Measurements from ENCODE around the gene HRC. TPM values are rescaled to one million over a fixed set of nuclear protein-coding genes. Genes with fewer than 3 reads are reported as not detected.

The HRC gene, protein sequence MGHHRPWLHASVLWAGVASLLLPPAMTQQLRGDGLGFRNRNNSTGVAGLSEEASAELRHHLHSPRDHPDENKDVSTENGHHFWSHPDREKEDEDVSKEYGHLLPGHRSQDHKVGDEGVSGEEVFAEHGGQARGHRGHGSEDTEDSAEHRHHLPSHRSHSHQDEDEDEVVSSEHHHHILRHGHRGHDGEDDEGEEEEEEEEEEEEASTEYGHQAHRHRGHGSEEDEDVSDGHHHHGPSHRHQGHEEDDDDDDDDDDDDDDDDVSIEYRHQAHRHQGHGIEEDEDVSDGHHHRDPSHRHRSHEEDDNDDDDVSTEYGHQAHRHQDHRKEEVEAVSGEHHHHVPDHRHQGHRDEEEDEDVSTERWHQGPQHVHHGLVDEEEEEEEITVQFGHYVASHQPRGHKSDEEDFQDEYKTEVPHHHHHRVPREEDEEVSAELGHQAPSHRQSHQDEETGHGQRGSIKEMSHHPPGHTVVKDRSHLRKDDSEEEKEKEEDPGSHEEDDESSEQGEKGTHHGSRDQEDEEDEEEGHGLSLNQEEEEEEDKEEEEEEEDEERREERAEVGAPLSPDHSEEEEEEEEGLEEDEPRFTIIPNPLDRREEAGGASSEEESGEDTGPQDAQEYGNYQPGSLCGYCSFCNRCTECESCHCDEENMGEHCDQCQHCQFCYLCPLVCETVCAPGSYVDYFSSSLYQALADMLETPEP
- 0.88 TPM for polyA plus RNA-seq (2013, experiment 1 of 2)
- polyA plus RNA-seq (2013, experiment 2 of 2), result 0.74 TPM

DNA sequence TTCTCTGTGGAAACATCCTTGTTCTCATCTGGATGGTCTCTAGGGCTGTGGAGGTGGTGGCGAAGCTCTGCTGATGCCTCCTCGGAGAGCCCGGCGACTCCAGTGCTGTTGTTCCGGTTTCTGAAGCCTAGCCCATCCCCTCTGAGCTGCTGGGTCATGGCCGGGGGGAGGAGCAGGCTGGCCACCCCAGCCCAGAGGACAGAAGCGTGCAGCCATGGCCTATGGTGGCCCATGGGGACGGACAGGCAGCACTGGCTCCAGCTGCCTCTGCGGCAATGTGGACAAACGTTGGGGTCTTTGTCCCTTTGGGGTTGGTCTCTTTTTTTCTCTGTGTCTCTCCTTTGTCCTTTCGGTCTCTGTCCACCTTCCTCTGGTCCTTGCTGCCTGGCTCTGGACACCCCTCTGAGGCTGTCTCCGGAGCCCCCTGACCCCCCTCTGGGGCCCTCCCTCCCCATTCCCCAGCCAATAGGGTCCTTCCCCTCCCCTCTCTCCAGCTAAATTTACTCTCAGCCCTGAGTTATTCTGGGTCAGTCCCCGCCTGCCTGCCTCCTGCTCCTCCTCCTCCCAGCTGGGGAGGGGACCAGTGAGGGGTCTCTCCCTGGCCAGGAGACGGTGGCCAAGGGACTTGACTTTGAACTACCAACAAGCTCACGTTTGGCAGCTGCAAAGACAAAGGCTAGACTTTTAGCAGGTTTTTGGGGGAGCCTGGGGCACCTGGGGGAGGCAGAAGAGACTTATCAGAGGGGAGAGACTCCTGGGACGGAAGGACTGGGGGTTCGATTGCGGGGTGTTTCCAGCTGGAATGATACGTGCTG lies at the start of gene HRC:
Gene HRC, minus strand, starts transcription at position 392 of the 815 bp plus-strand sequence. Its CDS starts 159 bp downstream, at position 233.
- no peak for DNase-seq
- Histone ChIP-seq H3K23ac (ENCODE audit: low read length) (no peak within 1 kb of the TSS), H3K4me1 (ENCODE audit: control insufficient read depth, low read depth, low read length) (peaks cover 10% of the 10 kb centered on the region), H2BK5ac (ENCODE audit: low read length) (no peak within 1 kb of the TSS), H4K8ac (ENCODE audit: low read depth, low read length) (no peak within 1 kb of the TSS), H3K79me2 (ENCODE audit: control insufficient read depth, insufficient read depth, low read length) (no peaks in the 10 kb centered on the region), H2BK120ac (ENCODE audit: low read depth, low read length) (no peak within 1 kb of the TSS), H3K18ac (ENCODE audit: low read length) (no peak within 1 kb of the TSS), H3K27ac (ENCODE audit: low read depth, low read length) (no peak within 1 kb of the TSS), H4K5ac (ENCODE audit: low read length) (no peak within 1 kb of the TSS), H3K9ac (ENCODE audit: low read length) (peak within 1 kb of the TSS; percentile 42), H2BK15ac (replicated peaks; ENCODE audit: low read depth) (no peak within 1 kb of the TSS), H3K27me3 (ENCODE audit: insufficient read depth, low read length, poor library complexity) (no peaks in the 10 kb centered on the region), H2AK5ac (ENCODE audit: low read length) (no peak within 1 kb of the TSS), H3K4ac (ENCODE audit: low read depth, low read length) (no peak within 1 kb of the TSS), H3K56ac (ENCODE audit: low read length) (peak within 1 kb of the TSS; percentile 64), H3K4me3 (ENCODE audit: low read length) (no peak within 1 kb of the TSS), H3K79me1 (ENCODE audit: low read length) (no peaks in the 10 kb centered on the region), H3K36me3 (ENCODE audit: control insufficient read depth, insufficient read depth, low read length) (no peaks in the 10 kb centered on the region), H3K4me2 (ENCODE audit: low read length) (peak within 1 kb of the TSS; percentile 20)
- WGBS (ENCODE audit: extremely low coverage, insufficient coverage, low lambda C conversion rate), result no CpG with 5 or more reads among the region's 19 CpGs

DNA sequence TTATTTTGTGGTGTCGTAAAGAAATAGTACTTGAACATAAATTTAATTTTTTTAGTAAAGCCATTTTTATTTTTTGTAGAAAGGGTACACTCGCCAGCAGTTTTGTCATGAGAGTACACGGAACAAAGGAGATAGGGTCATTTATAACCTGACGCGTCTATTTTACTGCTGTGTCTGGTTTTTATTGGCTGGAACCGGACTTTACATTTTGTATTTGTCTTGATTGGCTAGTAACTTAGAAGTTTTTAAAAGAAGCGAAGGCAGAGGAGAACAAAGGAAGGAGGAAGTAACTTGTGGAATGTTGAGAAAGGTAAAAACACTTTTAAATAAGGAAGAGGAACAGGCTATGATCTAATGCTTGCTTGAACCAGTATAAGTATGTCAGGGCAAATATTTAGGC lies 45.8 kb upstream of the HRC start:
- H2BK15ac ChIP-seq (replicated peaks; ENCODE audit: low read depth), result no peak overlapping the region
- no peak overlapping the region for H3K23ac ChIP-seq (ENCODE audit: low read length)
- 100% methylated on average over 1 of the region's 7 CpGs for WGBS (ENCODE audit: extremely low coverage, insufficient coverage, low lambda C conversion rate)
- DNase-seq, result no peak
- no peaks in the 10 kb centered on the region for H3K27me3 ChIP-seq (ENCODE audit: insufficient read depth, low read length, poor library complexity)
- H3K27ac ChIP-seq (ENCODE audit: low read depth, low read length), result no peak overlapping the region
- no peaks in the 10 kb centered on the region for H3K79me1 ChIP-seq (ENCODE audit: low read length)
- H3K36me3 ChIP-seq (ENCODE audit: control insufficient read depth, insufficient read depth, low read length), result no peaks in the 10 kb centered on the region
- H2BK120ac ChIP-seq (ENCODE audit: low read depth, low read length), result no peak overlapping the region
- H4K5ac ChIP-seq (ENCODE audit: low read length), result no peak overlapping the region
- H2AK5ac ChIP-seq (ENCODE audit: low read length), result no peak overlapping the region
- H3K4me1 ChIP-seq (ENCODE audit: control insufficient read depth, low read depth, low read length), result no peaks in the 10 kb centered on the region
- H4K8ac ChIP-seq (ENCODE audit: low read depth, low read length), result no peak overlapping the region
- H3K9ac ChIP-seq (ENCODE audit: low read length), result no peak overlapping the region
- no peak overlapping the region for H3K4ac ChIP-seq (ENCODE audit: low read depth, low read length)
- no peak overlapping the region for H2BK5ac ChIP-seq (ENCODE audit: low read length)
- H3K56ac ChIP-seq (ENCODE audit: low read length), result no peak overlapping the region
- no peak overlapping the region for H3K4me3 ChIP-seq (ENCODE audit: low read length)
- no peak overlapping the region for H3K4me2 ChIP-seq (ENCODE audit: low read length)
- H3K79me2 ChIP-seq (ENCODE audit: control insufficient read depth, insufficient read depth, low read length), result no peaks in the 10 kb centered on the region
- H3K18ac ChIP-seq (ENCODE audit: low read length), result no peak overlapping the region

DNA sequence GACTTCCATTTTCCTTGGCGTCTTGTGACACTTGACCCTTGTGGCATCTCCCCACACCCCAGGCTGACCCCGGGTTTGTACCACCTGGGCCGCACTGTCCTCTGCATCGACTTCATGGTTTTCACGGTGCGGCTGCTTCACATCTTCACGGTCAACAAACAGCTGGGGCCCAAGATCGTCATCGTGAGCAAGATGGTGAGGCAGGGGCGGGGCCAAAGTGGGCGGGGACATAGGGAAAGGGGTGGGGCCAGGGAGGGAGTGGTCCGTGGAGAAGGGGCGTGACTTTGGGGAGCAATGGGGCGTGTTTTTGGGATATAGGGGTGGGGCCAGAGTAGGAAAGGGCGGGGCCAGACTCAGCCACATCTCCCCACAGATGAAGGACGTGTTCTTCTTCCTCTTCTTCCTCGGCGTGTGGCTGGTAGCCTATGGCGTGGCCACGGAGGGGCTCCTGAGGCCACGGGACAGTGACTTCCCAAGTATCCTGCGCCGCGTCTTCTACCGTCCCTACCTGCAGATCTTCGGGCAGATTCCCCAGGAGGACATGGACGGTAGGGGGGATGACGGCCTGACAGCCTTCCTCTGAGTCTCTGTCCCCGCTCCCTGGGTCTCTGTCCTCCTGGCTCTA lies 45.2 kb upstream of the HRC start:
- no peak overlapping the region for H3K4me3 ChIP-seq (ENCODE audit: low read length)
- no peaks in the 10 kb centered on the region for H3K79me1 ChIP-seq (ENCODE audit: low read length)
- H3K36me3 ChIP-seq (ENCODE audit: control insufficient read depth, insufficient read depth, low read length), result no peaks in the 10 kb centered on the region

DNA sequence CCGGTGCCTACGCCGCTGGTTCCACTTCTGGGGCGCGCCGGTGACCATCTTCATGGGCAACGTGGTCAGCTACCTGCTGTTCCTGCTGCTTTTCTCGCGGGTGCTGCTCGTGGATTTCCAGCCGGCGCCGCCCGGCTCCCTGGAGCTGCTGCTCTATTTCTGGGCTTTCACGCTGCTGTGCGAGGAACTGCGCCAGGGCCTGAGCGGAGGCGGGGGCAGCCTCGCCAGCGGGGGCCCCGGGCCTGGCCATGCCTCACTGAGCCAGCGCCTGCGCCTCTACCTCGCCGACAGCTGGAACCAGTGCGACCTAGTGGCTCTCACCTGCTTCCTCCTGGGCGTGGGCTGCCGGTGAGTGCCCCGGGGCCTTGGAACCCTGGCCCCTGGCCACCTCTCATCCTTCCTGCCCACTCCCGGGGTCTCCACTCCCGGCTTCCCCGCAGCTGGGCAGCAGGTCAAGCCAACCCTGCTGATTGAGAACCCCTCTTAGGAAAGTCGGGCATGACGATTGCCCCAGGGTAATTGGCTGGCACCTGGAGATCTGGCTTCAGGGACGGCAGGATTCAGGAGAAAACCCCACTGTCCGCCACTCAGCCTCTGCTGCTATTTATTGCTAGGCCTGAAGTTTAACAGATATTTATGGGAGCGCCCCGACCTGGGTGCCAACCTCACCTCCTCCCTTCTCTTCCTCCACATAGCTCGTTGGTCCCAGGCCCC lies 41.5 kb upstream of the HRC start:
- Histone ChIP-seq H3K4ac (ENCODE audit: low read depth, low read length) (no peak overlapping the region), H3K4me2 (ENCODE audit: low read length) (no peak overlapping the region), H3K56ac (ENCODE audit: low read length) (no peak overlapping the region), H3K79me1 (ENCODE audit: low read length) (no peaks in the 10 kb centered on the region), H3K18ac (ENCODE audit: low read length) (no peak overlapping the region), H3K79me2 (ENCODE audit: control insufficient read depth, insufficient read depth, low read length) (no peaks in the 10 kb centered on the region), H3K27me3 (ENCODE audit: insufficient read depth, low read length, poor library complexity) (no peaks in the 10 kb centered on the region), H4K5ac (ENCODE audit: low read length) (no peak overlapping the region), H3K9ac (ENCODE audit: low read length) (no peak overlapping the region), H3K4me3 (ENCODE audit: low read length) (no peak overlapping the region), H2AK5ac (ENCODE audit: low read length) (no peak overlapping the region), H3K36me3 (ENCODE audit: control insufficient read depth, insufficient read depth, low read length) (no peaks in the 10 kb centered on the region), H2BK120ac (ENCODE audit: low read depth, low read length) (no peak overlapping the region), H3K4me1 (ENCODE audit: control insufficient read depth, low read depth, low read length) (no peaks in the 10 kb centered on the region), H4K8ac (ENCODE audit: low read depth, low read length) (no peak overlapping the region), H2BK5ac (ENCODE audit: low read length) (no peak overlapping the region), H3K27ac (ENCODE audit: low read depth, low read length) (no peak overlapping the region), H3K23ac (ENCODE audit: low read length) (no peak overlapping the region), H2BK15ac (replicated peaks; ENCODE audit: low read depth) (no peak overlapping the region)
- DNase-seq, result no peak
- WGBS (ENCODE audit: extremely low coverage, insufficient coverage, low lambda C conversion rate), result no CpG with 5 or more reads among the region's 40 CpGs

More for the DNA sequence above, 45.2 kb upstream of the HRC start:
- Histone ChIP-seq H3K9ac (ENCODE audit: low read length) (no peak overlapping the region), H2BK5ac (ENCODE audit: low read length) (no peak overlapping the region), H3K56ac (ENCODE audit: low read length) (no peak overlapping the region), H3K27ac (ENCODE audit: low read depth, low read length) (no peak overlapping the region), H3K18ac (ENCODE audit: low read length) (no peak overlapping the region), H3K4me2 (ENCODE audit: low read length) (no peak overlapping the region), H3K23ac (ENCODE audit: low read length) (no peak overlapping the region), H2AK5ac (ENCODE audit: low read length) (no peak overlapping the region), H4K5ac (ENCODE audit: low read length) (no peak overlapping the region), H3K4me1 (ENCODE audit: control insufficient read depth, low read depth, low read length) (no peaks in the 10 kb centered on the region), H2BK15ac (replicated peaks; ENCODE audit: low read depth) (no peak overlapping the region), H4K8ac (ENCODE audit: low read depth, low read length) (no peak overlapping the region), H2BK120ac (ENCODE audit: low read depth, low read length) (no peak overlapping the region), H3K4ac (ENCODE audit: low read depth, low read length) (no peak overlapping the region), H3K79me2 (ENCODE audit: control insufficient read depth, insufficient read depth, low read length) (no peaks in the 10 kb centered on the region), H3K27me3 (ENCODE audit: insufficient read depth, low read length, poor library complexity) (no peaks in the 10 kb centered on the region)
- no CpG with 5 or more reads among the region's 29 CpGs for WGBS (ENCODE audit: extremely low coverage, insufficient coverage, low lambda C conversion rate)
- DNase-seq, result peak; percentile 19

DNA sequence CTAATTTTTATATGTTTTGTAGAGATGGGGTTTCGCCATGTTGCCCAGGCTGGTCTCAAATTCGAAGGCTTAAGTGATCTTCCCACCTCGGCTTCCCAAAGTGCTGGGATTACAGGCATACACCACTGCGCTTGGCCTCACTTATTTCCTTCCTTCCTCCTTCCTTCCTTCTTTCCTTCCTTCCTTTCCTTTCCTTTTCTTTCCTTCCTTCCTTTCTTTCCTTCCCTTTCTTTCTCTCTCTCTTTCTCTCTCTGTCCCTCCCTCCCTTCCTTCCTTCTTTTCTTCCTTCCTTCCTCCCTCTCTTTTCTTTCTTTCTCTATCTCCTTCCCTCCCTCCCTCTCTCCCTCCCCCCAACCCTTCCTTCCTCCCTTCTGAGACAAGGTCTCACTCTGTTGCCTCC lies 39.2 kb upstream of the HRC start:
- Histone ChIP-seq H2BK120ac (ENCODE audit: low read depth, low read length) (no peak overlapping the region), H3K4me1 (ENCODE audit: control insufficient read depth, low read depth, low read length) (no peaks in the 10 kb centered on the region), H2BK5ac (ENCODE audit: low read length) (no peak overlapping the region), H3K4me2 (ENCODE audit: low read length) (no peak overlapping the region), H3K23ac (ENCODE audit: low read length) (no peak overlapping the region), H3K18ac (ENCODE audit: low read length) (no peak overlapping the region), H3K79me1 (ENCODE audit: low read length) (no peaks in the 10 kb centered on the region), H3K36me3 (ENCODE audit: control insufficient read depth, insufficient read depth, low read length) (no peaks in the 10 kb centered on the region), H4K8ac (ENCODE audit: low read depth, low read length) (no peak overlapping the region), H4K5ac (ENCODE audit: low read length) (no peak overlapping the region), H3K79me2 (ENCODE audit: control insufficient read depth, insufficient read depth, low read length) (no peaks in the 10 kb centered on the region), H3K4ac (ENCODE audit: low read depth, low read length) (no peak overlapping the region), H2BK15ac (replicated peaks; ENCODE audit: low read depth) (no peak overlapping the region), H3K27ac (ENCODE audit: low read depth, low read length) (no peak overlapping the region), H3K9ac (ENCODE audit: low read length) (no peak overlapping the region), H2AK5ac (ENCODE audit: low read length) (no peak overlapping the region), H3K4me3 (ENCODE audit: low read length) (no peak overlapping the region), H3K56ac (ENCODE audit: low read length) (no peak overlapping the region), H3K27me3 (ENCODE audit: insufficient read depth, low read length, poor library complexity) (no peaks in the 10 kb centered on the region)
- DNase-seq, result no peak
- WGBS (ENCODE audit: extremely low coverage, insufficient coverage, low lambda C conversion rate), result no CpG with 5 or more reads among the region's 4 CpGs

All from mesendoderm (in vitro differentiated cells).